ENCODE results near the gene ZSCAN25.

DNA sequence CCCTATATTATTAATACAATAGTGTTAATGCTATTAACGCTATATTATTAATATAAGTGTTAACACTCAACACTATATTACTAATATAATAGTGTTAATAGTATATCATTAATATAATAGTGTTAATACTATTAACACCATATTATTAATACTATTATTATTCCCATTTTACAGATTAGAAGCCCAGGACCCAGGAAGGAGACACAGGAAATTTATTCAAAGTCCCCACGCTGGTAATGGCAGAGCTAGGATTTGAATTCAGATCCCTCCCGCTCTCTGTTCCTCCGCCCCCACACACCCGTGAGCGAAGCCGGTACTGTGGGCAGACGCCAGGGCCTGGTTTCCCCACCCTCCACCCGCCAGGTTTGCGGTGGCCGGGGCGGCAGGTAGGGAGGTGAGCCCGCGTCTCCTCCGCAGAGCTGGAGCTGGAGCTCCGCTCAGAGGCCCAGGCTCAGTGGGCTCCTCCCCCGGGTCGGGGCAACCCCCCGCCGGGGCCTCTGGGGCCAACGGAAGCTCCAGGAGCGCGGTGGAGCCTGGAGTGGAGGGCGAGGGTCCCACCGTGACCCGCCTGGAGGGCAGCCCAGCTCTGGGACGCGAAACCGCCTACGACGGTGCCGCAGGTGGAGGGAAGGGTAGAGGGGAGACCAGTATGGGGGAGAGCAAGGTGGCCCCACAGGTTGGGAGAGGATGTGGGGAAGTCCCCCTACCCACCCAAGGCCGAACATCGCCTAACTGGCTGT lies 18.8 kb upstream of the ZSCAN25 start, which contains the start of gene TMEM225B:
- TF ChIP-seq POLR2A (IDR thresholded peaks at IDR 0.05) (no peak), POLR2AphosphoS5 (IDR thresholded peaks at IDR 0.05; ENCODE audit: insufficient read depth in 1 of 2, low read depth in 1 of 2) (no peak)
- TF ChIP-seq, protein P1, sequence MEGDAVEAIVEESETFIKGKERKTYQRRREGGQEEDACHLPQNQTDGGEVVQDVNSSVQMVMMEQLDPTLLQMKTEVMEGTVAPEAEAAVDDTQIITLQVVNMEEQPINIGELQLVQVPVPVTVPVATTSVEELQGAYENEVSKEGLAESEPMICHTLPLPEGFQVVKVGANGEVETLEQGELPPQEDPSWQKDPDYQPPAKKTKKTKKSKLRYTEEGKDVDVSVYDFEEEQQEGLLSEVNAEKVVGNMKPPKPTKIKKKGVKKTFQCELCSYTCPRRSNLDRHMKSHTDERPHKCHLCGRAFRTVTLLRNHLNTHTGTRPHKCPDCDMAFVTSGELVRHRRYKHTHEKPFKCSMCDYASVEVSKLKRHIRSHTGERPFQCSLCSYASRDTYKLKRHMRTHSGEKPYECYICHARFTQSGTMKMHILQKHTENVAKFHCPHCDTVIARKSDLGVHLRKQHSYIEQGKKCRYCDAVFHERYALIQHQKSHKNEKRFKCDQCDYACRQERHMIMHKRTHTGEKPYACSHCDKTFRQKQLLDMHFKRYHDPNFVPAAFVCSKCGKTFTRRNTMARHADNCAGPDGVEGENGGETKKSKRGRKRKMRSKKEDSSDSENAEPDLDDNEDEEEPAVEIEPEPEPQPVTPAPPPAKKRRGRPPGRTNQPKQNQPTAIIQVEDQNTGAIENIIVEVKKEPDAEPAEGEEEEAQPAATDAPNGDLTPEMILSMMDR (IDR thresholded peaks at IDR 0.05): no peak

All from vagina (tissue), 2 donors.